HG03095 (cell line): ENCODE measurements around the gene HELB.

Experiments used
- ATAC-seq: cut with Tn5 transposase; IDR thresholded peaks from one replicate; pipeline ENCODE4 v1.9.1; 2021; ENCODE audit warnings: moderate library complexity; ENCODE audit not compliant: unreplicated experiment

HELB gene

GRCh38 chr12:66354291-66354690 is 52.0 kb downstream of the HELB start:
- ATAC-seq, result no peak

GRCh38 chr12:66359300-66359699 is 57.0 kb downstream of the HELB start:
- ATAC-seq, result no peak

DNA sequence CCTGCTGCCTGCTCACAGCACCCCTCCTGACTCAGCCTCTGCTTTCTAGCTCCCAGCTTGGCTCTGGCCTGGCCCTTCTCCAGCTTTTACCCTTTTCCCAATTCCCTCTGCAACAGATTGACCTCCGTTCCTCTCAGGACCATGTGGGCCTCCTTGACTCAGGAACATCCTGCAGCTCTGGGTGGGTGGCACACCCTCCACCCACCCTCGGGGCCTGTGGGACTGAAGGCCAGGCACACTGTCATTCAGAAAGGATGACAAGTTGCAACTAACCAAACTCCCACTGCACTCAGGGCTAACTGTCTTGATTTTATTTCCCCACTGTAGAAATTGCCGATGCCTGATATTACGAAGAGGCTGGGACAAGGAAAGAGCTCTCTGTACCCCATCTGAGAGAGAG is 59.4 kb downstream of the HELB start:
- ATAC-seq, result no peak

- ATAC-seq, result no peak
Measured at GRCh38 chr12:66365718-66366490, 63.6 kb downstream of the HELB start.

GRCh38 chr12:66367015-66367667 is 64.8 kb downstream of the HELB start:
- ATAC-seq, result no peak

DNA sequence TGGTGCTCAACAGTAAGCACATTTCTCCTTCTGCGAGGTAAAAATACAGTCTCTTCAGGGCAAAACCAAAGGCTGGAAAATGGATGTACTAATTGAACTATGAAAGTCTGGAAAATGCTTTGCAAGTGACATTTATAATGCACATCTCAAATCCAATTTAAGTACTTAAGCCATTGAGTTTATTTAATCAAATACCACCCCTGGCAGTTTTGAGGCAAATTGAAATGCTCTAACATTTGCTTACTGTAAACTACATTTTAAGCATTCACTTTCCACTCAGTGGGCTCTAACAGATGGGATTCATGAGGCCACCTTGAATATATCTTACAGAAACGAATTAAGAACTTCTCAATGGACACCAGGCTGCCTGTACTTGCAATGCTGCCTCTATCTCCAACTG is 69.7 kb downstream of the HELB start:
- ATAC-seq, result no peak

- no peak for ATAC-seq
Measured at GRCh38 chr12:66375560-66375959, 73.3 kb downstream of the HELB start.

GRCh38 chr12:66379616-66380015 is 77.3 kb downstream of the HELB start:
- no peak for ATAC-seq

DNA sequence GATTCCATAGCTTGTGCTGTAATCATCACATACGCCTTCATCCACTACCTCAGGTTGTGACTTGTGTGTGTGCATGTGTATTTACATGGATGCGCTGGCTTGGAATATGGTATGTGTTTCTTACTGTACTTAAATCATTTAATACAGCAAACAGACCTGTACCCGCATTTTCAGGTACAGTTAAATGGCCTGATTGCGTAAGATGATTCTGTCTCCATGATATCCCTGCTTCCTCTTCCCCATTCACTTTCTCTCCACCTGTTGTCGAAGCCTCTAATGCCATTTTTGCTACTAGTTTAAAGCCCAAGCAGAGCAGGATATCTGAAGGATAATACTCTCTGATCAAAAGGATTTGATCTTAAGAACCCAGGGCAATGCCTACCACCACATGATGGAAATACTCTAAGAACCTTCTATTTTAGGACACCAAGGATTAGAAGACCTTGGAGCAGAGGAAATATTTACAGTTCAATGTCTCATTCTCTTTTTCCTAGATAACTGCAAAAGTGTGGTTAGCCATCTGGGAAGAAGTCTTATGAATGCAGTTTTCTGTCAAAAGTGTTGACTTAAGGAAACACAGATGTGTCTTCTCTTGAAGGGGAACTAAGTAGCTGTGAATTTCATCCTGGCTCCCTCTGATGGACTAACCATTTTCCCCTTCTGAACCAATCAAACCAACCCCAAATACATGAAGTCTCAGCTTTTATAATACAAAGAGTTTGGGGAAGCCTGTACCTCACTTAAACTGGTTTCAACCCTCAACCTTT is 78.7 kb downstream of the HELB start:
- ATAC-seq, result no peak

DNA sequence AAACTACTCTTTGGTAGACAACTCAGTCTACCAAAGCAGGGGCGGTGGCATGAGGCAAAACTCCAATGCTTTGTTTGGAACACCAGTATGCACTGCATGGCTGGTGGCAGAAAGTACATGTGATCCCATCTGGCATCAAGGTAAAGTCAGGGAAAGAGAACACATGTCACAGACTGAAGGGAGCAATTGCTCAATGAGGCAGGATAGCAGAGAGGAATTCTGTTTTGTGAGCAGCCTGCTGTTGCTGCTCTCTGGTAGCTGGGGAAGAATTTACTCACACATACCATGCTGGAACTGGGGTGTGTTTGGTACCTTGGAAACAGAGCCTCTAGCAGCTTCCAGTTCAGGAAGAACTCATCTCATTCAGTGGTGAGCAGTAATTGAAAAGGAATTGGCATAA is 84.8 kb downstream of the HELB start:
- ATAC-seq, result no peak
